Colonic mucosa (tissue), 4 donors: ENCODE results near the gene SLC4A1. TPM values are rescaled to one million over a fixed set of nuclear protein-coding genes. Genes with fewer than 3 reads are reported as not detected.

Experiments
- DNase-seq: peaks from one replicate; pipeline ENCODE4 v3.0.0-alpha.2; 2020
- H3K27ac ChIP-seq: fragments of 200-600 bp; one replicate; pipeline ENCODE4 v1.8.0; 2021
- H3K27me3 ChIP-seq: fragments of 200-600 bp; one replicate; pipeline ENCODE4 v1.8.0; 2021
- H3K36me3 ChIP-seq: fragments of 200-600 bp; one replicate; pipeline ENCODE4 v1.8.0; 2021
- H3K4me1 ChIP-seq: fragments of 200-600 bp; one replicate; pipeline ENCODE4 v1.8.0; 2021; ENCODE audit warnings: mild to moderate bottlenecking
- H3K4me3 ChIP-seq: fragments of 200-600 bp; one replicate; pipeline ENCODE4 v1.8.0; 2021
- H3K9ac ChIP-seq, 2 donors: one replicate each; pipeline ENCODE4 v1.7.0; 2013; ENCODE audit warnings: control low read depth in 2 of 2, low read depth in 2 of 2, low read length in 2 of 2
- H3K9me3 ChIP-seq: fragments of 200-600 bp; one replicate; pipeline ENCODE4 v1.8.0; 2021
- CTCF ChIP-seq: fragments of 200-600 bp; IDR thresholded peaks from one replicate; pipeline ENCODE4 v1.8.0; 2022; ENCODE audit warnings: antibody characterized with exemption, mild to moderate bottlenecking
- intact Hi-C: fragments of 100-400 bp; cut with DNase I; formaldehyde crosslinking; loops from one replicate; pipeline ENCODE4 v1.14.1; 2022
- total RNA-seq, 2 donors: library from RNA; stranded (reverse); fragmentation: NEBNext Ultra II Directional in 1 of 2; extraction: Animal tissue kit (Norgen Biotek cat#: 25700) in 1 of 2; gene quantifications; one replicate each; pipeline ENCODE4 v1.2.1, GENCODE V29; 2021
- donor health status: healthy.
- donor health status: DM: no; HTN: no; CAD: no.
- donor health status: DM: no; HTN: no; CAD: no.

The SLC4A1 gene
- total RNA-seq, 2 donors from 2014 or later, result 0.27 TPM; not detected in 1

- intact Hi-C loops, result no loop called here
- H3K4me3 ChIP-seq, result no peak overlapping the region
- no peaks in the 10 kb centered on the region for H3K4me1 ChIP-seq
- peaks cover 32% of the 10 kb centered on the region for H3K27me3 ChIP-seq
- no peaks in the 10 kb centered on the region for H3K9me3 ChIP-seq
- no peak overlapping the region for H3K27ac ChIP-seq
- no peak overlapping the region for H3K9ac ChIP-seq
- no peak for DNase-seq
- TF ChIP-seq CTCF, result no peak
- H3K36me3 ChIP-seq, result no peaks in the 10 kb centered on the region
Measured at GRCh38 chr17:44314524-44314868, 46.6 kb upstream of the SLC4A1 start.

DNA sequence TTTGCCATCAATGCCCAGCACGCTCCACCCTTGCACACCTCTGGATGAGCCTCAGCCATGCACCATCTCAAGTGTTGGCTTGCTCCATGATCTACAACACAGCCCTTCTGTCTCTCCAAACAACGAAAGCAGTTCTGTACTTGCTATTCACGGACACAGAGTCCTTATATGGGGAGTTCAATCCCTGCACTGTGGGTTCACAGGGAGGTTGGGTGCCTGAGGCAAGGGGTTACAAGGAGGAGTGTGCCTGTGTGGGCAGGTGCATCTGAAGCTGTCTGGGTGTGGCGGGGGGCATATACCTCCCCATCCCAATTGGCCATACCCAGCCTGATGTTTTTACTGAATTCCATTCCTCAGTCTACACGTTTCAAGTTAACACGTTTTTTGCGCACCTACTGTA, 46.1 kb upstream of the SLC4A1 start:
- H3K9me3 ChIP-seq, result no peaks in the 10 kb centered on the region
- TF ChIP-seq CTCF, result no peak
- no peak overlapping the region for H3K4me3 ChIP-seq
- intact Hi-C loops, result no loop called here
- H3K27me3 ChIP-seq, result peaks cover 32% of the 10 kb centered on the region
- no peaks in the 10 kb centered on the region for H3K4me1 ChIP-seq
- no peak overlapping the region for H3K27ac ChIP-seq
- H3K9ac ChIP-seq, result no peak overlapping the region
- DNase-seq, result no peak
- H3K36me3 ChIP-seq, result no peaks in the 10 kb centered on the region

GRCh38 chr17:44312396-44313104, 44.6 kb upstream of the SLC4A1 start:
- Histone ChIP-seq H3K9ac (no peak overlapping the region), H3K4me1 (no peaks in the 10 kb centered on the region), H3K27me3 (peaks cover 31% of the 10 kb centered on the region), H3K9me3 (no peaks in the 10 kb centered on the region), H3K27ac (no peak overlapping the region), H3K36me3 (no peaks in the 10 kb centered on the region), H3K4me3 (no peak overlapping the region)
- no peak for TF ChIP-seq CTCF
- intact Hi-C loops, result no loop called here
- no peak for DNase-seq

DNA sequence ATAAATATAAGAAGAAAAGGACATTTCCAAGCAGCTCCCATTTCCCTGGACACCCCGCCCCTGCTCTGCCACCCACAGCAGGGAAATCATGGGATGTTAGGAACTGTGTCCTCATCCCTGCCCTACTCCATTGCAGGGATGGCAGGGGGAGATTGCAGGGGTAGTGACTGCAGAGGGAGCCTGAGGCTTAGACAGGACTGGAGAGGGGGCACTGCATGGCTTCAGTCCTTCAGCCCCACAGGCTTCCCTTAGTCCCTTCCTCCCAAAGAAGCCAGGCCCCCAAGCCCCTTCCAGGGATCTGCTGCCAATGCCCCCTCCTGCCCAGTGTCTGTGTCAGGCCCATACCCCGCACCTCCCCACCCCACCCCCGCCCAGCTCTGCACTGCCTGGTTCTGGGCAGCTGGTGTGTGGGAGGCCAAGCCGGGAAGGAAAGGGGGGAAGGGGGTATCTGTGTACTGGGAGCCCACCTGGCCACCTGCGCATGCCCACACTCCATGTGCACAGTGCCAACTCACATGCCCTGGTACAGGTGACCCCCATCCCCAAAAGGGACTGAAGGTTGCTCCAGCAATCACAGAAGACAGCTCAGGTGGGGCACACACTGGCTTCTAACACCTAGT, 43.7 kb upstream of the SLC4A1 start:
- DNase-seq, result no peak
- Histone ChIP-seq H3K36me3 (no peaks in the 10 kb centered on the region), H3K27me3 (peaks cover 36% of the 10 kb centered on the region), H3K27ac (no peak overlapping the region), H3K9me3 (no peaks in the 10 kb centered on the region), H3K4me1 (no peaks in the 10 kb centered on the region), H3K9ac (no peak overlapping the region), H3K4me3 (no peak overlapping the region)
- intact Hi-C loops, result no loop called here
- no peak for TF ChIP-seq CTCF

GRCh38 chr17:44310609-44311376, 42.9 kb upstream of the SLC4A1 start:
- Histone ChIP-seq H3K4me3 (no peak overlapping the region), H3K27ac (no peak overlapping the region), H3K9ac (no peak overlapping the region), H3K4me1 (no peaks in the 10 kb centered on the region), H3K9me3 (no peaks in the 10 kb centered on the region), H3K36me3 (no peaks in the 10 kb centered on the region), H3K27me3 (peaks cover 27% of the 10 kb centered on the region)
- no peak for DNase-seq
- intact Hi-C loops, result no loop called here
- TF ChIP-seq CTCF, result no peak
